GM21381 (cell line): Measurements from ENCODE around the gene NFX1.

Experiments used
- ATAC-seq: cut with Tn5 transposase; IDR thresholded peaks from one replicate; pipeline ENCODE4 v1.9.1; 2021; ENCODE audit warnings: mild to moderate bottlenecking, moderate library complexity; ENCODE audit not compliant: unreplicated experiment

The NFX1 gene

GRCh38 chr9:33290247-33291030 is at the start of gene NFX1:
NFX1 (plus strand) TSS chr9:33290516; CDS start chr9:33290573, 57 bp downstream.
- ATAC-seq = peak; percentile 85

DNA sequence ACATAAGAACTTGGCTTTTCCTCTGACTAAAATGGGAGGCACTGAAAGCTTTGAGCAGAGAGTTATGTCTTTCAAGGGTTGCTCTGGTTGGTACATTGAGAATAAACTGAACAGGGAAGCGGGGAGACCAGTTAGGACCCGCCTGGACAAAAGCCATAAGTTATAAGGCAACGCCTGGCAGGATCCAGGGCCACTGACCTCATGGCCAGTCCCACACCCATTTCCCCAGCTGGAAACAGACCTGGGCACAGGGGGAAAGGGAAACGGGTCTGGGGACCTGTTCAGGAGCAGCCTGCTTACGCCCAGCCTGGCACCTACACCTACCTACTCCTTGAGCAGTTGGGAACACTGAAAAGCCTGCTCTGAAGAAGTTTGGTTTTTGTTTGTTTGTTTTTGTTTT is 49.0 kb upstream of the NFX1 start:
- no peak for ATAC-seq

- ATAC-seq = no peak
These were observed 47.6 kb upstream of the NFX1 start for GRCh38 chr9:33242609-33243134.

DNA sequence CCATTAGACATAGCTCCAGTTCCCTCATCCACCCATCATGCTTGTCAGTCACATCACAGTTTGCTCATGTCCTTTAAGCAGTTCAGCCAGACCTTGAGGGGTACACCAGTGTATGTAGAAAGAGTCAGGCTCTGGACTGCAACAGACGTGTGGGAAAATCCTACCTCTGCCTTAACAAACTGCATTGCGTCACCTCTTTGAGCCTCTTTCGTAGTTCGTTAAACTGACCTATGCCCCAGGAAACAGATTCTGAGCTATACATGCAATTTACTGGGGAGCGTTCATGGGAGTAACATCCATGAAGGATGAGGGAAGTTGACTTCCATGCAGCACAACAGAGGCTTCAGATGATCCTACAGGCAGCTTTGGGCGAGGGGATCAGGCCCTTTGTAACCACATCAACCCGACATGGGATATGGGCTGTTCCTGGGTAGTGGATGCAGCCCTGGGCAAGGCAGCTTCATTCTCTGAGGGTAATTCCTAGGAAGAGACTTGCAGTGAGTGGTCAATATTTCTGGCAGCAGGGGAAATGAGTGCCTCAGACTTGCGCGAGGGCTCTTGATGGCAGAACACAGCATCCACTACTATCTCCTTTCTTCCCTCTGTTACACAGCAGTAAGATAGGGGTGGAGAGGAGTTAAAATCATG is 46.1 kb upstream of the NFX1 start:
- no peak for ATAC-seq

GRCh38 chr9:33245341-33245740 is 45.0 kb upstream of the NFX1 start:
- no peak for ATAC-seq

GRCh38 chr9:33246269-33246860 is 44.0 kb upstream of the NFX1 start:
- no peak for ATAC-seq

- no peak for ATAC-seq
These were observed 41.7 kb upstream of the NFX1 start for GRCh38 chr9:33248606-33249005.

DNA sequence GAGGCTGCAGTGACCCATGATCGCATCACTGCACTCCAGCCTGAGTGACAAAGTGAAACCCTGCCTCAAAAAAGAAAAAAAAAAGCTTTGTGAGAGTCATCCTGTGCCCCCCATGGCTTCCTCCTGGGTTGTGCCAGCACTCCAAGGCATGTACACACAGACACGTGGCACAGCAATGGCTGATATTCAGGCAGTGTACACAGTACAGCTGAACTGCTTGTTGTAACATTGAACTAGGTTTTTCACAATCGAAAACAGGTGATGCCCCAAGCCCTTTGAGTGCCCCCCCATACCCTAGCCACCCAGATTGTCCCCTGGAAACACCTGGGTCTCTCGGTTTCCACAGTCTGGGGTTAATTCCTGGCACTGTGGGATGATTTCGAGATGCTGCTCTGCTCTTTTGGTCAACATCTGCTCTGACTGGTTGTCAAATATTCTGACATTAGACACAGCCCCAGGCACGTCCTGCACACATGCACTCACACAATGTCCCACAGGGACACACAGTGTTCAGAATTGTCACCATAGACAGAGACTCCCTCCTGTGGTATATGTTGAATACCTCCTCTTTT is 41.1 kb upstream of the NFX1 start:
- ATAC-seq = peak; percentile 63

DNA sequence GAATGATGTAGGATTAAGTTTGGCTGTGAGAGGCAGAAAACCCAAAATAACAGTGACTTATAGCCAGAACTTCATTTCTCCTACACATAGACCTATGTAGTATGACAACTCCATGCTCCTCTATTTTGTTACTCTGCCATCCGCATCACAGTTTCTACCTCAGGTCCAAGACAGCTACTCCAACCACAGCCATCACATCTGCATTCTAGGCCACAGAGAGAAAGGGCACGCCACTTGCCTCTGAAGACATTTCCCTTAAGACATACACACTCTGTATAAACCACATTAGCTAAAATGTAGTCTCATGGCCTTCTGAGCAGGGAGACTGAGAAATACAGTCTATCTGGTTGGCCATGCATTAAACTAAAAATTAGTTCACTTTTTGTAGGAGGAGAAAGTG is 40.3 kb upstream of the NFX1 start:
- no peak for ATAC-seq

- ATAC-seq = no peak
These were observed 39.8 kb upstream of the NFX1 start for GRCh38 chr9:33250458-33250995.

GRCh38 chr9:33254211-33254610 is 36.1 kb upstream of the NFX1 start:
- no peak for ATAC-seq

GRCh38 chr9:33255014-33255413 is 35.3 kb upstream of the NFX1 start:
- no peak for ATAC-seq

DNA sequence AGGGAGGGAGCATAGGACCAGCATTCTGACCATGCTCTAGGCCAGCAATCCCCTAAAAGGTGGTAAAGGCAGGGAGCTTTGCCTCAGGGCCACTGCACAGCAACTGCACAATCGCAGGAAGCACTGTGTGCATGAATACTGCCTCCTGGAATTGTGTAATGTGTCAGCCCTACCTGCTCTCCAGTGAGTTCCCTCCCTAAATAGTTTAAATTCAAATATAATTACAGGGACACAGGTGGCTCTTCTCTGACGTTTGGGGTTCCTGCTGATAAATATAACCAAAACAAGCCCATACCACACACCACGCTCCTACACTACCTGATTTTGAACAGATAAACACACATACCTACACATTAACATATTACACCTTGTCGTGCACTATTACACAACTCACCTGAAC is 34.8 kb upstream of the NFX1 start:
- no peak for ATAC-seq

- no peak for ATAC-seq
These were observed 34.1 kb upstream of the NFX1 start for GRCh38 chr9:33256236-33256635.

GRCh38 chr9:33257276-33257675 is 33.0 kb upstream of the NFX1 start:
- ATAC-seq = no peak

GRCh38 chr9:33260372-33260771 is 29.9 kb upstream of the NFX1 start:
- no peak for ATAC-seq

GRCh38 chr9:33263131-33264002 is 26.9 kb upstream of the NFX1 start:
- no peak for ATAC-seq

GRCh38 chr9:33264003-33264472 is 26.3 kb upstream of the NFX1 start:
- peak; percentile 23 for ATAC-seq

- ATAC-seq = peak; percentile 87
These were observed 25.7 kb upstream of the NFX1 start, which contains the start of the genes BAG1 and CHMP5 for GRCh38 chr9:33264473-33265177. BAG1 (minus strand) TSS chr9:33264708. CHMP5 (plus strand) TSS chr9:33265049; CDS start chr9:33265079, 30 bp downstream.
